ENCODE measurements around the gene APOA5. TPM values are rescaled to one million over a fixed set of nuclear protein-coding genes. Genes with fewer than 3 reads are reported as not detected.

The APOA5 gene
- total and polyA plus RNA-seq, 5 experiments from 2014 or later = not detected

DNA sequence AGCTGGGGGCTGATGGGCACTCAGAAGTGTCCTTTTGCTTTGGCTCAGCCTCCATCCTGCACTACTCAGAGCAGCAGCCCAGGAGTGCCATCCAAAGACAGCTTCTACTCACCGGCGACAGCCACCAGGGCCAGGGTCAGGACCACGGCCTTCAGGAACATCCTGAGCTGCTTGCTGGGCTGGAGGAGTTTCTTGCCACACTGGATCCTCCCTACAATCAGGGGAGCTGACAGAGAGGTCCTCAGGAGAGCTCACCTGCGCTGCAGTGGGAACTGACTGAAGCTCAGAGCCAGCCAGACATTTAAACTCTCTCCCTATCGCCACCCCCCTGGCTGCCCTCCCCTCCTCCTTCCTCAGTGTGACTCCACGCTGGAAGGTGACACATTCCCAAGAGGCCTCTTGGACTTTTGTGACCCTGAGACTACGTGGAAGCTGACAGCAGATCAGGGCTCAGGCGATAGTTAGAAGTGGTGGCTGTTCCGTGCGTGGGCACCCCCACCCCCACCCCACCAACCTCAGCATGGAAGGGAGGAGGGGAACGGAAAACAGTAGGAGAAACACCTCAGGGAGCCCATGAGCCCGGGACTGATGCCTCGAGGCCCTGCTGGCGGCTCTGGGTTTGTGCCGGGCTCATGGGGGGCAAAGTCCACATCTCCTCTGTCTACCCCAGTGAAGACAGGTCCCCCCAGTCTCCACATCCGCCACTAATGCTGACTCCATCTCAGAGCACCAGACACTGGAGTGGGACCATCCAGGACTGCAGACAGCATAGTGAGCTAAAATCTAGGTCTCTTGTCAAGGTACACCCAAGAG, 31.6 kb upstream of the APOA5 start, which contains the start of gene APOA4:
TSS of gene APOA4 (minus strand) at position 274 of the 813 bp plus-strand sequence. CDS start at position 161, 113 bp downstream.
- Mint-ChIP-seq H3K27me3 (no peaks in the 10 kb centered on the region), H3K27ac (peak within 1 kb of the TSS in 1 of 10 donors; percentile 54), H3K9me3 (no peaks in the 10 kb centered on the region), H3K36me3 (no peaks in the 10 kb centered on the region), H3K4me1 (no peaks in the 10 kb centered on the region), H3K4me3 (no peak within 1 kb of the TSS)
- POLR2A ChIA-PET = interaction anchor here (0.9 to 1.4 kb wide), 2 partner anchors 30 to 36 kb away, joined by 5 read pairs; partner anchors contain the start of gene ZPR1
- DNase-seq (no peak), ATAC-seq (no peak)

DNA sequence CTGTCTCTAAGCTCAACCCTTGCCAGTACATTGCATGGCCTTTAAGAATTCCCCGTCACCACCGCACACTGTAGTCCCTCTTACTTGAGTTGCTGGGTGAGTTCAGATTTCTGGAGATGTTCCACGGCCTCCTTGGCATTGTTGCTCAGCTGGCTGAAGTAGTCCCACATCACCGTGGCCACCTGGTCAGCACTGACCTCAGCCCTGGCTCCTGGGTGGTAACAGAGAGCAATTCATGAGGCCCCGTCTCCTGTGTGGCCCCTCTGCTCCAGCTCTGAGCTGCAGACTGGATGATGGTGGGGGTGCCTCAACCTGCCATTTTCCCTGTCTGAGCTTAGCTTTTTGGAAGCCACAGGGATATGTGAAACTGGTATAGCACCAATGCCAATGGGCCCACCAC, 30.9 kb upstream of the APOA5 start:
- H3K4me3 Mint-ChIP-seq = no peak overlapping the region
- POLR2A ChIA-PET = interaction anchor here (0.9 to 1.4 kb wide), 2 partner anchors 31 to 35 kb away, joined by 5 read pairs; partner anchors contain the start of gene ZPR1

DNA sequence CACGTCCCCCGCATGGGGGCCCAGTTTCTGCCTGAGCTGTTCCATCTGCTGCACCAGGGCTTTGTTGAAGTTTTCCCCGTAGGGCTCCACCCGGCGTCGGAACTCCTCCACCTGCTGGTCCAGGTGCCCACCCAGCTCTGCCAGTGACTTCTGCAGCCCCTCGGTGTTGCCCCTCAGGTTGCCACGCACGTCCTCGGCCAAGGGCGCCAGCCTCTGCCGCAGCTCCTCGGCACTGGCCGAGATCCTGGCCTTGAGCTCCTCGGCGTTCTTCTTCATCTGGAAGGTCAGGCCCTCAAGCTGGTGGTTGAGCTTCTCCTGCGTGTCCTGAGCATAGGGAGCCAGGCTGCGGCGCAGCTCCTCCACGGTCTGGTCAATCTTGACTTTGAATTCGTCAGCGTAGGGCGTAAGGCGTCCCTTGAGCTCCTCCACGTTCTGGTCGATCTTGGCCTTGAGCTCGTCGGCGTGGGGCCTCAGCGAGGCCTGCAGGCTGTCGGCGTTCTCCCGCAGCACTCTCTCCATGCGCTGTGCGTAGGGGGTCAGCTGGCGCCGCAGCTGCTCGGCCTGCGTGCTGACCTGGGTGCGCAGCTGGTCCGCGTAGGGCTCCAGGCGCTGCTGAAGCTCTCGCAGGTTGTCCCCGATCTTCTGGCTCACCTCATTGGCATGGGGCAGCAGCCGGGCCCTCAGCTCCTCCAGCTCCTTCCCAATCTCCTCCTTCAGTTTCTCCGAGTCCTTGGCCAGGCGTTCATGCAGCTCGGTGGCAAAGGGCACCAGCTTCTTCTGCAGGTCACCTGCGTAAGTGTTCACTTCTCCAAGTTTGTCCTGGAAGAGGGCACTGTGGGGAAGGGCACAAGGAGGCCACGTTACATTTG, 29.6 kb upstream of the APOA5 start:
- H3K27me3 Mint-ChIP-seq = no peaks in the 10 kb centered on the region
- POLR2A ChIA-PET = no interaction called here
- H3K4me3 Mint-ChIP-seq = no peak overlapping the region
- H3K27ac Mint-ChIP-seq = no peak overlapping the region
- no peaks in the 10 kb centered on the region for H3K4me1 Mint-ChIP-seq
- ATAC-seq = no peak
- no peak for DNase-seq
- no peaks in the 10 kb centered on the region for H3K36me3 Mint-ChIP-seq
- H3K9me3 Mint-ChIP-seq = no peaks in the 10 kb centered on the region

More for the DNA sequence above, 30.9 kb upstream of the APOA5 start:
- no peaks in the 10 kb centered on the region for H3K36me3 Mint-ChIP-seq
- H3K9me3 Mint-ChIP-seq = no peaks in the 10 kb centered on the region
- peak overlapping the region in 1 of 10 donors; percentile 54 for H3K27ac Mint-ChIP-seq
- no peaks in the 10 kb centered on the region for H3K27me3 Mint-ChIP-seq
- no peaks in the 10 kb centered on the region for H3K4me1 Mint-ChIP-seq
- ATAC-seq (no peak), DNase-seq (peak in 1 of 10 donors; percentile 5)

DNA sequence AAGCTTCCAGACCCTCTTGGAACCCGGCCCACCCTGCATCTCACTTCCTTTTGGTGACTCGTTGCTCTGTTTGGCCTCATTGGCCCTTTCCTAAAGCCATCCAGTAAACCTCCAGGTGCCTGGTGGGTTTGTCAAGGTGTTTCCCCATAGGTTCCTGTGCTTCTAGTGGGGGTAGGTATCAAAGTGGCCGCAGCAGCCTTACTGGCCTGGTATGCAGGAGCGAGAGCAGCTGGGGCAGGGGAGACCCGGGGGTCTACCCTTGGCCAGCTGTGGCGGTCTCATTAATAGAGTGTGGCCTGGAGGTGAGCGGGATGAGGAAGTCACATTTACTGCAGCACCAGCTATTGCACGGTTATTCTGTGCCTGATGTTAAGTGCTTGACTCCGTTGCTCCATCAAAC, 27.4 kb upstream of the APOA5 start:
- Mint-ChIP-seq H3K4me1 (peaks cover 0 to 2% (median 0%) of the 10 kb centered on the region in 4 donors), H3K27ac (no peak overlapping the region), H3K4me3 (no peak overlapping the region), H3K27me3 (no peaks in the 10 kb centered on the region), H3K36me3 (no peaks in the 10 kb centered on the region), H3K9me3 (no peaks in the 10 kb centered on the region)
- ATAC-seq (no peak), DNase-seq (no peak)
- POLR2A ChIA-PET = interaction anchor here (0.6 to 0.7 kb wide), 2 partner anchors 276 to 355 kb away, joined by 3 to 5 read pairs; no protein-coding TSS in a partner anchor

DNA sequence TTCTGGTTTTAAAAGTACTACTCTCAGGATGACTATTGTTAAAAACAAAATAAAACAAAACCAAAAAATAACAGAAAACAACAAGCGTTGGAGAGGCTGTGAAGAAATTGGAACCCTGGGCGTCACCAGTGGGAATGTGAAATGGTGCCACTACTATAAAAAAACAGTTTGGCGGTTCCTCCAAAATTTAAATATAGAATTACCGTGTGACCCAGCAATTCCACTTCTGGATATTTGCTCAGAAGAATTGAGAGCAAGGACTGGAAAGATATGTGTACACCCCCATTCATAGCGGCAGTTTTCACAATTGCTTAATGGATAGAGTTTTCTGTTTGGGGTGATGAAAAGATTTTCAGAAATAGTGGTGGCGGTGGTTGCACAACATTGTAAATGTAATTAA, 22.8 kb upstream of the APOA5 start:
- POLR2A ChIA-PET = no interaction called here
- H3K27me3 Mint-ChIP-seq = no peaks in the 10 kb centered on the region
- DNase-seq (no peak), ATAC-seq (no peak)
- H3K4me1 Mint-ChIP-seq = peaks cover 0 to 2% (median 0%) of the 10 kb centered on the region in 4 donors
- no peak overlapping the region for H3K4me3 Mint-ChIP-seq
- H3K36me3 Mint-ChIP-seq = no peaks in the 10 kb centered on the region
- no peaks in the 10 kb centered on the region for H3K9me3 Mint-ChIP-seq
- no peak overlapping the region for H3K27ac Mint-ChIP-seq

DNA sequence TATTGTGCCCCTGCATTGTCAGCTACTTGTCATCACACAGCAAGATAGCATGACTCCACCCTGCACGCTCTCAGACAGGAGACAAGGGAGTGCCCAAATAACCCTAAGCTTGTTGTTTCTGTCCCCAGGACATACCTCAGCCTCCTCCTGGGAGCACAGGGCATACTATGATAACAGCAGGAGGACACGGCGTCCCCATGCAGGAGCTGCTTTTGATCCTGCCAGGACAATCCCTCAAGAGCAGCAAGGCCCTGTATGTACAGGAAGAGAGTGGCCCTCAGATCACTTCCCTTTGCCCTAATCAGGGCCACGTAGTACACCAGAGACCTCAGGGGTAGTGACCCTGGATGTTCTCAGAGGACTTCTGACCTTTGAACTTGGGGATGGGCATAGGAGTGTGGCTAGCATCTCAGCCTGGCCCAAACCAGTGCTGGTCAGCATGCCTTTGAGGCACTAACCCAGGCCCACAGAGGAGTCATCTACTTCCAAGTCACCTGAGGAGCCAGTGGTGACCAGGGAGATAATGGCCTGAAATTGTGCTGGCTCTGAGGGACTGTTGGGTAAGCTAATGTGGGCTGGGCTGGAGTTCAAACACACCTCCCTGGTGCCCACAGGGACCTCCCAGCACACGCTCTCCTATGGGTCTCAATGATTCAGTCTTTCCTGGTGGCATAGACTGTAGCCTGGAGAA, 22.2 kb upstream of the APOA5 start:
- H3K4me1 Mint-ChIP-seq = peaks cover 0 to 2% (median 0%) of the 10 kb centered on the region in 4 donors
- peak overlapping the region in 1 of 10 donors; percentile 17 for H3K27ac Mint-ChIP-seq
- peaks cover 0 to 2% (median 0%) of the 10 kb centered on the region in 5 donors for H3K27me3 Mint-ChIP-seq
- no peaks in the 10 kb centered on the region for H3K36me3 Mint-ChIP-seq
- POLR2A ChIA-PET = no interaction called here
- DNase-seq (no peak), ATAC-seq (no peak)
- no peaks in the 10 kb centered on the region for H3K9me3 Mint-ChIP-seq
- peak overlapping the region in 1 of 10 donors; percentile 34 for H3K4me3 Mint-ChIP-seq

DNA sequence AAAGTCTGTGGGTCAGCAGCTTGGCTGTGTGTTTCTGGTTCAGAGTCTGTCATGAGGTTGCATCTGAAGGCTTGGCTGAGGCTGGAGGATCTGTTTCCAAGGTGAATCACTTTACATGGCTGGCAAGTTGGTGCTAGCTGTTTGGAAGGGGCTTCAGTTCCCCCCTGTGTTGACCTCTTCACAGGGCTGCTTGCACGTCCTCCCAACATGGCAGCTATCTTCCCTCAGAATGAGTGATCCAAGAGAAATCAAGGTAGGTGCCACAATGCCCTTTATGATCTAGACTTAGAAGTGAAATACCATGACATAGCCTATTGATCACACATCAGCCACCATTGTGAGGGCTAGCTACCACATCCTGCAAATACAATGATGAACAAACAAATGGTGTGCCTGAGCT, 21.5 kb upstream of the APOA5 start:
- no peak overlapping the region for H3K4me3 Mint-ChIP-seq
- POLR2A ChIA-PET = no interaction called here
- H3K36me3 Mint-ChIP-seq = no peaks in the 10 kb centered on the region
- peaks cover 0 to 2% (median 0%) of the 10 kb centered on the region in 4 donors for H3K4me1 Mint-ChIP-seq
- no peaks in the 10 kb centered on the region for H3K9me3 Mint-ChIP-seq
- no peak for ATAC-seq
- H3K27ac Mint-ChIP-seq = no peak overlapping the region
- H3K27me3 Mint-ChIP-seq = peaks cover 0 to 2% (median 0%) of the 10 kb centered on the region in 5 donors
- no peak for DNase-seq

DNA sequence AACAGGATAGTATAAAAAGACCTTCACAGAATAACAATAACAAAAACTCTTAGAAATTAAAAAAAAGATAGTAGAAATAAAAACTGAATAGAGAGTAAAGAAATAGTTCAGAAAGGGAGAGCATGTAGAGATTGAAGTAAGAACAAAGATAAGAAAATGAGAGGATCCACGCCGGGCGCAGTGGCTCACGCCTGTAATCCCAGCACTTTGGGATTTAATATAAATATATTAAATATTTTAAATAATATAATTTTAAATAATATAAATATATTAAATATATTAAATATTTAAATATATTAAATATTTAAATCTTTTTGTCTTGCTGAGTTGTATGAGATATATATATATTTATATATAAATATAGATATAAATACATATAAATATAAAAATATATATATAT, 20.4 kb upstream of the APOA5 start:
- no peaks in the 10 kb centered on the region for H3K36me3 Mint-ChIP-seq
- peaks cover 0 to 2% (median 0%) of the 10 kb centered on the region in 5 donors for H3K27me3 Mint-ChIP-seq
- DNase-seq (no peak), ATAC-seq (no peak)
- H3K4me1 Mint-ChIP-seq = peaks cover 0 to 2% (median 0%) of the 10 kb centered on the region in 4 donors
- no peaks in the 10 kb centered on the region for H3K9me3 Mint-ChIP-seq
- H3K4me3 Mint-ChIP-seq = no peak overlapping the region
- H3K27ac Mint-ChIP-seq = no peak overlapping the region
- POLR2A ChIA-PET = no interaction called here

DNA sequence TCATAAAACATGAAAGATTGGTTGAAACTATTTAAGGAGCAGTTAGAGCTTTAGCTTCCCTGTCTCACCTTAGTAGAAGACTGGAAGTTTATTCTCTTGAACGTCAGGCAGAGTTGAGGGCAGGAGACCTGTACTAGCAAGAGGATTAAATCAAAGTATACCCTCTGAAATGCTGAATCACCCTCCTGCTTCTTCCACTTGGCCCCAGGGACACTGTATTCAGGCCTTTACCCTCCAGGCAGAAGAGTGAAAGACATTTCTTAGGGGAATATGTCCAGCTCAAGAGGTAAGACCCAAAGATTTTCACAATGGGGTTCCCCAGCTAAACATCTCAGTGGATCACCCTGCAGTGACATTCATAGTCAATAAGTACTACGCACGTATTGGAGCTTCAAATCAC, 19.5 kb upstream of the APOA5 start:
- ATAC-seq (no peak), DNase-seq (no peak)
- Mint-ChIP-seq H3K4me3 (no peak overlapping the region), H3K36me3 (no peaks in the 10 kb centered on the region), H3K27ac (peak overlapping the region in 1 of 10 donors; percentile 63), H3K4me1 (peaks cover 0 to 2% (median 0%) of the 10 kb centered on the region in 4 donors), H3K9me3 (no peaks in the 10 kb centered on the region), H3K27me3 (peaks cover 0 to 4% (median 0%) of the 10 kb centered on the region in 5 donors)
- POLR2A ChIA-PET = interaction anchor here (1.5 kb wide), 1 partner anchor 38 kb away, joined by 3 read pairs; the partner anchor contains the start of gene BUD13

DNA sequence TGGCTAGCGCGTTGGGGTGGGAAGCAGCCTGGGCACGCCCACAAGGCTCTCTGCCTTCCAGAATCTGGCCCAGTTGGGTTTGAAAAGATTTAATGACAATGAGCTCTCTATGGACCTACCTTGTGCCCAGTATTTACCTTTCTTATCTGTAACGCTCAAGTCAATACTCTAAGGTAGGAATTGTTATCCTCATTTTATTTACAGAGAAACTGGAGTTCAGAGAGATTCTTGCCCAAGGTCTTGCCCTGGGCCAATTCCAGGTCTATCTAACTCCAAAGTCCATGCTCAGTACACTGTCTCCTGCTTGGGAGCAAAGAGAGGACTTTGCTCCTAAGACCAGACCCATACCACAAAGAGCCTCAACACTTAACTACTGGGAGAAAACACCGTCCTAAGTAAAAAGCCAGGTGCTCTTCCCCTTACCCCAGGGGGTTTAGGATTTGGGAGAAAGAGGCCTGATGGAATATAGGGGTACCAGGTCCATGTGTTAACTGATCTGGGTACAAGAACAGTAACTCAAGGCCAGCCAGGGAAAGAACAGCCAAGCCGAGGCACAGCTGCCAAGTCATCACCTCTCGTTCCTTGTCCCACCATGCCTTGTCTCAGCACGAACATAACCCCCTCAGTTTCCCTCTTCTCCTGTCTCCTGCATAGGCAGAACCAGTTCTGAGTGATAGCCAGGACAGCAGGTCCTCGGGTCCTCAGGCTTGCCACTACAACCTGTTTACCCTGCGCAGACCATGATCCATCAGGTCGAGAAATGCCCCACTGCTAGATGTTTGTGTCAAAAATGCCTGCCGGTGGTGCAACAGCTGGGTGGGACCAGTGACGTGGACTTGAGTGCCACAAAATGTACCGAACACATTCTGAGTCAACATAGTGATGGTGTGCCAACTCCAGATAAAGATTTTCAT, 16.8 kb upstream of the APOA5 start:
- peaks cover 0 to 4% (median 0%) of the 10 kb centered on the region in 5 donors for H3K27me3 Mint-ChIP-seq
- no peaks in the 10 kb centered on the region for H3K4me1 Mint-ChIP-seq
- DNase-seq (no peak), ATAC-seq (no peak)
- H3K4me3 Mint-ChIP-seq = no peak overlapping the region
- no peaks in the 10 kb centered on the region for H3K9me3 Mint-ChIP-seq
- POLR2A ChIA-PET = no interaction called here
- no peak overlapping the region for H3K27ac Mint-ChIP-seq
- H3K36me3 Mint-ChIP-seq = no peaks in the 10 kb centered on the region

DNA sequence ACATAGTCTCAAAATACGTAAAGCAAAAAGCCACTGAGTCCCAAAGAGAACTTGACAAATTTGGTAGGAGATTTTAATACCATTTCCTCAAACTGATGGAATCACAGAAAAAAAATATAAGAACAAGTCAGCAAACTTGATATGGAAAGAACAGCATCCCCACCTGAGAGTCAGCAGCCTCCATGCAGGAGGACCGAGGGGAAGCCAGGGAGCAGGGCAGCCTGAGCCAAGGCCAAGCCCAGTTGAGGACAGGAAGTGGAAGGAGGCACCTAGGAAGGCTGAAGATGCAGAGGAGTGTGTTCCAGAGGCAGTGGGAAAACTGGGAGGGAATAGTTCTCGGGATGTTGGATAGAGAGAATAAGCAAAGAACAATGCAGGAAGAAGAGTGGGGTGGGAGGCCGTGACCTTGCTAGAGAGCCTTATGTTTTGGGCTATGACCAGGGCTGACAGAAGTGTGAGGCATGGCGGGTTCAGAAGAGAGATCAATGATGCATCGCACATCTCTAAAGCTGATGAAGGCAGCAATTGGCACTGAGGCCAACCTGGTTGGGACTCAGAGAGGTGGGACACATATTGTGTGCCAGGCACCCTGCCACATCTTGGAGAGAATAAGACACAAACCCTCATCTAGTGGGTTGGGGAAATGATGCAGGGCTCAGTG, 16.1 kb upstream of the APOA5 start:
- POLR2A ChIA-PET = no interaction called here
- no peaks in the 10 kb centered on the region for H3K4me1 Mint-ChIP-seq

More for the DNA sequence above, 16.1 kb upstream of the APOA5 start:
- H3K27ac Mint-ChIP-seq = peak overlapping the region in 1 of 10 donors; percentile 30
- no peak overlapping the region for H3K4me3 Mint-ChIP-seq
- DNase-seq (no peak), ATAC-seq (no peak)
- H3K36me3 Mint-ChIP-seq = no peaks in the 10 kb centered on the region
- peaks cover 0 to 4% (median 2%) of the 10 kb centered on the region in 5 donors for H3K27me3 Mint-ChIP-seq
- H3K9me3 Mint-ChIP-seq = no peaks in the 10 kb centered on the region

Measured in naive thymus-derived CD8-positive, alpha-beta T cell (primary cell).